CD4-positive, alpha-beta T cell treated with Interleukin-12 subunit alpha and Interleukin-12 subunit beta, for 1 hour (primary cell): Measurements from ENCODE around the gene RPRM.
"Not testable (repeated sequence)": the region's sequence is repeated elsewhere in the genome, so short reads cannot be mapped to it uniquely, and the experiment has no call there.

Source experiments
- DNase-seq: peaks from one replicate; pipeline ENCODE4 v3.0.0-alpha.2; 2020

RPRM gene

GRCh38 chr2:153455403-153455802, 23.2 kb downstream of the RPRM start:
- DNase-seq, result no peak

GRCh38 chr2:153451611-153452010, 27.0 kb downstream of the RPRM start:
- no peak for DNase-seq

GRCh38 chr2:153443106-153443505, 35.5 kb downstream of the RPRM start:
- DNase-seq, result no peak

- DNase-seq, result not testable (repeated sequence)
Measured at GRCh38 chr2:153442616-153443015, 35.9 kb downstream of the RPRM start.

GRCh38 chr2:153440090-153440489, 38.5 kb downstream of the RPRM start:
- not testable (repeated sequence) for DNase-seq

- no peak for DNase-seq
Measured at GRCh38 chr2:153433403-153433802, 45.2 kb downstream of the RPRM start.

- DNase-seq, result no peak
Measured at GRCh38 chr2:153432381-153432780, 46.2 kb downstream of the RPRM start.

GRCh38 chr2:153431114-153431513, 47.4 kb downstream of the RPRM start:
- no peak for DNase-seq
